Inferior parietal cortex (tissue), 1 donor: ENCODE data around the gene NCAPD3.

Experiments
- DNase-seq: peaks from one replicate; pipeline ENCODE4 v3.0.0-alpha.2; 2016; ENCODE audit errors: extremely low spot score

NCAPD3 gene

GRCh38 chr11:134253188-134253993 lies 29.6 kb upstream of the NCAPD3 start, which contains the start of the genes ACAD8 and THYN1:
Gene ACAD8, plus strand, starts transcription at chr11:134253568. Its CDS starts 33 bp downstream, at chr11:134253601.
Gene THYN1, minus strand, starts transcription at chr11:134253352. Its CDS starts 470 bp downstream, at chr11:134252882.
- DNase-seq = peak; percentile 97

GRCh38 chr11:134252346-134253187 lies 28.8 kb upstream of the NCAPD3 start:
- DNase-seq = no peak

DNA sequence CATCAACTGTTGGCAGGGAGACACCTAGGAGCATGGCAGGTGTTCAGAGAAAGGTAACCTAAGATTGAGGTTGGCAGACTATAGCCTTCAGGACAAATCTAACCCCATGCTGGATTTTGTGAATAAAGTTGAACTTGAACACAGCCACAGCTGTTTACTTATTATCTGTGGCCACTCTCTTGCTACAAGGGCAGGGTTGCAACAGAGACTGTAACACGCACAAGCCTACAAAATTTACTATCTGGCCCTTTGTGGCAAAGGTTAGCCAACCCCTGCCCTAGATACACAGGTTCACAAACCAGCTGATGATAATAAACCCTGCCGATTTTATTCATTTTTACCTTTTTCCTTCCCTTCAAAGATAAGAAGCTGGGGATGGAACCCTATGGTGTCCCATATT lies 26.9 kb upstream of the NCAPD3 start:
- no peak for DNase-seq

DNA sequence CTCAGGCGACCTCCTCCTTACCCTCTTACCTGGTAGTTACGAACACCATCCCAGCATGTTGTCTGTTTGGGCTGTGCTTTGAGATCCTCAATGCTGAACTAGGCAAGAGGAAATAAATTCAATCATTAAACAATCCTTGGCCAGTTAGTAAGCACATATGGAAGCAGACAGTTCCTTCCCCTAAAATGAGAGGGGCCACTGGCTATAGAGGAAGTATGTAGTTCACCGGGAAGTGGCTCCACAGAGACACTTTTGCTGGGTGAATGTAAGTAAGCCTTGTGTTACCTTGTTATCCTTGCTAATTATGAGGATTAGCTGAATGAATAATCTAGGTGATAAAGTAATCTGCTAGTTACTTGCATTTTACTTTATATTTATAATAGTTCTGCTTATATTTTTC lies 26.5 kb upstream of the NCAPD3 start:
- DNase-seq = no peak

DNA sequence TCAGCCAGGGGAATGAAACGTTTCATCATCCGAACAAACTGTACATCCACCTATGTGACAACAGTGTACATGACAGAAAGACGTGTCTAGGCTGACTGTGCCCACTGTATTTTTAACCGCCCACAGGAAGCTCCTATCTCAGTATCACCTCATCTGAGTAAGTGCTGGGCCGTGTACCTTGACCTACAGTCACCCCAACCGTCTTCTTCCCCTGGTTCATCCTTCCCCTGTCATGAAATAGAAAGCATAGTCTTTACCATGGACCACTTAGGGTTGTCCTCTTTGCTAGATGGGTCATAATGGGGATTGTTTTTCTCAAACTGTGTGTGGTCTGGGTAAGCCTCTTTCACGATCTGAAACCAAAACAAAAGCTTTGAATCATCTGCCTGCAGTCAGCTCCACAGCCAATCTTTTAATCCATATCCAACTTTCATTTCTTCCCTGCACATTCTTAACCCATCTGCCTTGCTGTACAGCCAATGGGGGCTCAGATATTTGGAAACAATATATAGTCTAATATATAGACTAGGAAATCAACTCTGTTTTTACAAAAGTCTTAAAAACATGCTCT lies 25.2 kb upstream of the NCAPD3 start:
- no peak for DNase-seq

- no peak for DNase-seq
These were observed 22.9 kb upstream of the NCAPD3 start for GRCh38 chr11:134246678-134247077.

DNA sequence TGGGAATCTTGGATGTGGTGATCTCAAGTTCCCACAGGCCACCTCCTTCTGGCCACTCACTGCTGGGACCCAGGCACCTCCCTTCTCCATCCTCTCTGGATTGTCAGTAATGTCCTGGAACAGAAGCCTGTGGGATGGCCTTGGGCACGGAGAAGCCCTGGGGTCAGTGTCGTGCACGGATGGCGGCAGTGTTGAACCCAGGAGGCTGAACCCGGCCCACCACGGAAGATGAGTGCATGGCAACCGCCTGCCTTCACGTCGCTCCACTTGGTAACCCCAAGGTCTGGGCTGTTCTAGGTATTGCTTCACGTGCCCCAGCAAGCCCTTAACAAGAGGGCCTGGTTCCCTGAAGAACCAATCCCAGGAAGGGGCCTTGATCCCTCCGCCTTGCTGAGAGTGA lies 22.3 kb upstream of the NCAPD3 start:
- no peak for DNase-seq

DNA sequence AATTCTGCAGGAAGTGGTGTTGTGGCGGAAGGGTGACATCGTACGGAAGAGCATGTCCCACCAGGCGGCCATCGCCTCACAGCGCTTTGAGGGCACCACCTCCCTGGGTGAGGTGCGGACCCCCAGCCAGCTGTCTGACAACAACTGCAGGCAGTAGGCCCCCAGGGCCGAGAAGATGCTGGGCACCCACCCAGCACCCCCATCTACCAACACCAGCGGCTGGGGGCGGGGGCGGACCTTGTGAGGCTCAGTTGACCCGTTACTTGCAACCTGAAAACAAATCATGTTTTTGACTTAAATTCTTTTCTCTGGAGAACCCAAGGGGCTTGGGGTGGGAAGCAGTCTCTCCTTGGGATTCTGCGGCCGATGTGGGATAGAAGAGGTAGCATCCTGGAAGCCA lies 21.7 kb upstream of the NCAPD3 start:
- no peak for DNase-seq

GRCh38 chr11:134244593-134244992 lies 20.8 kb upstream of the NCAPD3 start:
- no peak for DNase-seq

DNA sequence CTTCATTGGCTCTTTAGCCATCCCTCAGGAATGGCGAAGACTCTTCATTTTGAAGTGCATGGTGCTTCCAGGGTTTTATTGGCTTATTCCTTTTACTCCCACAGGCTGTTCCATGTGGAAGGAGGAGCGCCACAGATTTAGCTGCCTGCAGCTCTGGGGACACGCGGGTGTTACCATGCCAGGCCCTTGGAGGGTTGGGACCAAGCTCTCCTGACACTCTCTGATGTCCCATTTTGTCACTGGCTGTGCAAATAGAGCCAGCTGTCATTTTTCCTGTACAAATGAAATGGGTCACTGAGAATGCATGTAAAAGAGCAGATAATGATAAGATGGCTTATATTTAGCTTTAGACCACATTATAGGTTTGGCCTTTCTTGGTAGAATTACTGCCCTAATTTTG lies 20.1 kb upstream of the NCAPD3 start:
- DNase-seq = no peak

GRCh38 chr11:134242376-134242775 lies 18.6 kb upstream of the NCAPD3 start:
- DNase-seq = no peak

DNA sequence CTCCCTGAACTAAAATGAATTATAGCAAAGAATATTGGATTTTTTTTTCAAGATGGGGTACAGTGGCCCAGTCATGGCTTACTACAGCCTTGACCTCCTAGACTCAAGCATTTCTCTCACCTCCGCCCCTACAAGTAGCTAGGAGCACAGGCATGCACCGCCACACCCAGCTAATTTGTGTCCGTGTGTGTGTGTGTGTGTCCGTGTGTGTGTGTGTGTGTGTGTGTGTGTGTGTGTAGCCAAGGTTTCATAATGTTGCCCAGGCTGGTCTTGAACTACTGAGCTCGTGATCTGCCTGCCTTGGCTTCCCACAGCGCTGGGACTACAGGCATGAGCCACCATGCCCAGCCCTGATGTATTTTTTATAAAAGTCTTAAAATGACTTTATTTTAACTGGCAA lies 16.8 kb upstream of the NCAPD3 start:
- no peak for DNase-seq

GRCh38 chr11:134238956-134239355 lies 15.2 kb upstream of the NCAPD3 start:
- DNase-seq = no peak

- no peak for DNase-seq
These were observed 13.8 kb upstream of the NCAPD3 start for GRCh38 chr11:134237557-134237922.

DNA sequence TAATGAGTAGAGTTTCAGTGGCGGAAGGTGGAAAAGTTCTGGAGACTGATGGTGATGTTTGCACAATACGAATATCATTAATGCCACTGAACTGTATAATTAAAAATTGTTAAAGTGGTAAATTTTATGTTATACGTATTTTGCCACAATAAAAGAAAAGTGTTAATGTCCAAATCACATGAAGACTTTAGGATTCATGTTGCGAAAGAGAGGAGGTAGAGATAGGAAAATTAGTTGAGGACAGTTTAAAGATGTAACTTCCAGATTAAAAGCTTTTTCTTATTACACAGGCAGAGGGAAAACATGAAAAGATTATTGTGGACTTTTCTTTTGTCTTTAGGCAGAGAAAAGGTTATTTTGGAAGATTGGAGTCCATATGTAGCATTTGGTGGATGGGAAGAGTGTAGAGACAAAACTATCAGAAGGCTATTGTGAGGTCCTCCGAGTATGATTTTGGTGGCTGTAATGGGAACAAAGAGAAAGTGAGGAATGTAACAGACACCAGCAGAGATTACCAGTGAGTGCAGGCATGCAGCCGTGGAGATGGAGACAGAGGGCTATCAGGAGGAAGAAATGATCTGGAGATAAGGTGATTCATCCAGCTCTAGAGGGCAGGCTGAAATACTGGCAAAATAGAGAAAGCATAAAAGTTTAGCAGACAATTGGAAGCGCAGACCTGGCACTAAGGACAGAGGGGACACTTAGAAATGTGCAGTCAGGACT lies 13.2 kb upstream of the NCAPD3 start:
- DNase-seq = no peak

- DNase-seq = no peak
These were observed 11.6 kb upstream of the NCAPD3 start for GRCh38 chr11:134235399-134235798.

DNA sequence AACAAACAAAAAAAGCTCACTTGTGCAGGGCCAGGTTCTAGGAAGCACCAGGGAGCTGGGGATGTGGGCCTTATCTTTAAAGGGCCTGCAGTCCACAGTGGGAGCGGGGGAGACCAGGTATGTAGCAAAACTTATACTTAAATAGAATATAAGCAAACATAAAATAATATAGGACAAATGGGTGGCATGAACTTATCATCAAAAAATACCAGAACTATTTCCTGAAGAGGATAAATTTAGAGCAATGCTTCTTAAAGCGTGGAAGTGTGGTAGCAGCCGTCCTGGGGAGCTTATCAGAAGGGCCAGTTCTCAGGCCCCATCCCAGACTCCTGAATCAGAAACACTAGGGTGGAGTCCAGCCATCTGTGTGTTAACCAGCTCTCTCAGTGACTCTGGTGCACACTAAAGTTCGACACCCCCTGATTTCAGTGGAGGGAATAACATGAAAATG lies 10.0 kb upstream of the NCAPD3 start:
- no peak for DNase-seq

DNA sequence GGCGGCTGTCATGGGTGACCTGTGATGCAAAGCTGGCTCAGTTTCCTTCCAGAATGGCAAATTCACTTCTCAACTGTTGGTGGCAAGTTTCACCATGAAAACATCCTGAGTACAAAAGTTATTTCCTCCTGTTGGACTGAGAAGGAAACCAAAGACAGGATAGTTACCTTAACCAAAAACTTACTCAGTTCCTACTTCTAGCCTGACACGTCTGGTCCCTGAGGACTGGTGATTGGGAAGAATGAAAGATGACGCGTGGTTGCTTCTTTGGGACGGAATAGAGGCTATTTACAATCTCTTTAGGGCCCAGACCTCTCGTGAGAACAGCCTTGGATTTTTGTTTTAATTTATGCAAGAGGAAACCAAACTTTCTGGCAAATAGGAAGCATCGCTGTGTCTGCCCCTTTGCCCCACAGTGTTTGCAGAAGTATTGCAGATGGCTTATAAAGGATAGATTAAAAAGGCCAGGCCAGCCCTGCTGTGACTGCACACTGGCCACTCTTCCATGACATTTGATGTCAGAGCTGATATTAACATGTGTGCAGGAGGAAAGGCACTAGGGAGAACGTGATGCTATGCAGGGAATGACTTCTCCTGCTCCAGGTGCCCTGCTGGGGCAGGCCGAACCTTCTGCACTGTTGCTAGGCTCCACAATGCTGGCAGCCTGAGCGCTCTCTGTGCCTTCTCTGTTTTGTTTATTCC lies 8.3 kb upstream of the NCAPD3 start:
- no peak for DNase-seq

DNA sequence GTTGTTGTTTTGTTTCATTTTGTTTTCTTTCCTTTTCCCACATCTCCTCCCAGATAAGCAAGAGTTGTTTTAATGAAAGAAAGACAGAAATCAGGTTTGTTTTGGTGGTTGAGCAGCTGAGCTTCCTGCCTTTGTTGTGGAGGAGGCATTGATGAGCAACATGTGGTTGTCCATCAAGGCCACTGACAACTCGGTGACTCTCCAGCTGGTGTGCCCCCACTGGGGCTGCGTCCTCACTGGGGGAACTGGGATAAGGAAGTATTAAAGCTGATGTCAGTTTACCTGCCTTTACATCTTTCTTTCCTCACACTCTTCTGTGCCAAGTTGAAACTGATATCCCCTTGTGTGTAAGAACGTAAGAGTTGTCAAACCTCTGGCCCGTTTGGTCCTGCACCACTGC lies 6.6 kb upstream of the NCAPD3 start:
- DNase-seq = no peak

- no peak for DNase-seq
These were observed 5.5 kb upstream of the NCAPD3 start for GRCh38 chr11:134229126-134229790.

- DNase-seq = no peak
These were observed 4.9 kb upstream of the NCAPD3 start for GRCh38 chr11:134228625-134229024.
